ENCODE measurements around the gene CAPZB. TPM values are rescaled to one million over a fixed set of nuclear protein-coding genes. Genes with fewer than 3 reads are reported as not detected.

Gene CAPZB
- total and polyA plus RNA-seq, 12 donors: 99.7 to 386 (median 164) TPM

- peak overlapping the region in 1 of 5 donors; percentile 9 for H3K27ac ChIP-seq
- no peaks in the 10 kb centered on the region for H3K9me3 ChIP-seq (replicated peaks in 1 of 3)
- peaks cover 12 to 87% of the 10 kb centered on the region in 2 donors for H3K4me1 ChIP-seq (replicated peaks in 1 of 2)
- H3K4me3 ChIP-seq: no peak overlapping the region
- no peaks in the 10 kb centered on the region for H3K27me3 ChIP-seq
- no peak for TF ChIP-seq POLR2A (IDR thresholded peaks at IDR 0.05)
- no peak for TF ChIP-seq CTCF (IDR thresholded peaks at IDR 0.05)
- no peak for DNase-seq
- peaks cover 0 to 13% of the 10 kb centered on the region in 2 donors for H3K36me3 ChIP-seq (replicated peaks in 1 of 2)
- intact Hi-C loops (cut with DNase I): loop anchor here (10.0 kb wide), 2 partner anchors 165 to 175 kb away; partner anchors contain the start of gene NBL1 (in 1 of the 2)
- 56 to 62% (median 60%) methylated on average over 6 of the region's 6 CpGs for WGBS, 4 donors
These were observed 5.8 kb downstream of the CAPZB start for GRCh38 chr1:19479351-19480120.

DNA sequence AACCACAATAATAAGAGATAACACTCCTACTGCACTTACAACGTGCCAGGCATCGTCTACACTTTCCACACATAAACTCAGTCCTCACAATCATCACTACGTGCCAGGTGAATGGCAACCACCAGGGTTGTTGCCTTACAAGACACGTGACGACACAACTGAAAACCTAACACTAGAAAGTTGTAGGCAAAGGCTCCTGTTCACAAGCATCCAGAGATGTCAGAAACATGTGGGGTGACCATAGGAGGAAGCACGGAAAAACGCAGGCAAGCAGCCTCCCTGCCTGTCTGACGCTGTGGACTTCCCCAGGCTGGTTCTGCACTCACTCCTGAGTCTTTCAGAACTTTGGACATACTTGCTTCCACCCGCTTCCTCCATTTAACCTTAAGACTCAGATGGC, 7.0 kb downstream of the CAPZB start:
- intact Hi-C loops (cut with DNase I): no loop called here
- peak overlapping the region in 4 of 5 donors; percentile 22 to 87 (median 54) for H3K27ac ChIP-seq
- WGBS, 4 donors: 67 to 75% (median 69%) methylated on average over 9 of the region's 9 CpGs
- DNase-seq: peak in 1 of 7 donors; percentile 29
- H3K4me1 ChIP-seq (replicated peaks in 1 of 2): peaks cover 4 to 80% of the 10 kb centered on the region in 2 donors
- no peak overlapping the region for H3K4me3 ChIP-seq
- TF ChIP-seq CTCF (IDR thresholded peaks at IDR 0.05) (no peak), POLR2A (IDR thresholded peaks at IDR 0.05) (no peak)
- H3K9me3 ChIP-seq (replicated peaks in 1 of 3): no peaks in the 10 kb centered on the region
- H3K36me3 ChIP-seq (replicated peaks in 1 of 2): peaks cover 0 to 10% of the 10 kb centered on the region in 2 donors
- H3K27me3 ChIP-seq: no peaks in the 10 kb centered on the region

- 63 to 75% (median 66%) methylated on average over 11 of the region's 11 CpGs for WGBS, 4 donors
- Histone ChIP-seq H3K36me3 (replicated peaks in 1 of 2) (peaks cover 0 to 10% of the 10 kb centered on the region in 2 donors), H3K4me1 (replicated peaks in 1 of 2) (peaks cover 4 to 76% of the 10 kb centered on the region in 2 donors), H3K9me3 (replicated peaks in 1 of 3) (no peaks in the 10 kb centered on the region), H3K4me3 (no peak overlapping the region), H3K27ac (peak overlapping the region in 4 of 5 donors; percentile 22 to 87 (median 54)), H3K27me3 (no peaks in the 10 kb centered on the region)
- peak in 2 of 7 donors; percentile 48 to 68 for DNase-seq
- intact Hi-C loops (cut with DNase I): no loop called here
- TF ChIP-seq CTCF (IDR thresholded peaks at IDR 0.05) (no peak), POLR2A (IDR thresholded peaks at IDR 0.05) (no peak)
These were observed 7.8 kb downstream of the CAPZB start for GRCh38 chr1:19477284-19478249.

Data from adrenal gland (tissue), 12 donors.